Kidney epithelial cell (primary cell): Measurements from ENCODE around the gene RNASE11. TPM values are rescaled to one million over a fixed set of nuclear protein-coding genes. Genes with fewer than 3 reads are reported as not detected.
"Not testable (repeated sequence)": the region's sequence is repeated elsewhere in the genome, so short reads cannot be mapped to it uniquely, and the experiment has no call there.

Source experiments
- DNase-seq: peaks from one replicate; pipeline ENCODE4 v3.0.0-alpha.2; 2010; ENCODE audit warnings: low read depth
- H3K27me3 ChIP-seq: 2 replicates; pipeline ENCODE4 v1.6.0; 2011; ENCODE audit warnings: low read length; ENCODE audit not compliant: control insufficient read depth, insufficient read depth
- H3K36me3 ChIP-seq: 2 replicates; pipeline ENCODE4 v1.5.1; 2011; ENCODE audit warnings: low read length; ENCODE audit not compliant: control insufficient read depth, insufficient read depth
- H3K4me3 ChIP-seq: 2 replicates; pipeline ENCODE4 v1.5.1; 2011; ENCODE audit warnings: low read depth, mild to moderate bottlenecking, control low read depth, low read length
- CTCF ChIP-seq: IDR thresholded peaks from 2 replicates; pipeline ENCODE4 v1.5.1; 2011; ENCODE audit warnings: mild to moderate bottlenecking, moderate library complexity, low read length, control low read depth, inconsistent platforms; ENCODE audit not compliant: insufficient read depth, poor library complexity, severe bottlenecking
- total RNA-seq: library from RNA; depleted of rRNA; stranded (reverse); fragments of >200 nt; gene quantifications from 2 replicates; pipeline ENCODE4 v1.2.3, GENCODE V29; 2015

The RNASE11 gene
- total RNA-seq, 1 donor from 2014 or later: not detected

GRCh38 chr14:20606190-20606901, 18.5 kb upstream of the RNASE11 start:
- peak; percentile 64 for TF ChIP-seq CTCF
- Histone ChIP-seq H3K36me3 (no peaks in the 10 kb centered on the region), H3K27me3 (no peaks in the 10 kb centered on the region), H3K4me3 (no peak overlapping the region)
- no peak for DNase-seq

DNA sequence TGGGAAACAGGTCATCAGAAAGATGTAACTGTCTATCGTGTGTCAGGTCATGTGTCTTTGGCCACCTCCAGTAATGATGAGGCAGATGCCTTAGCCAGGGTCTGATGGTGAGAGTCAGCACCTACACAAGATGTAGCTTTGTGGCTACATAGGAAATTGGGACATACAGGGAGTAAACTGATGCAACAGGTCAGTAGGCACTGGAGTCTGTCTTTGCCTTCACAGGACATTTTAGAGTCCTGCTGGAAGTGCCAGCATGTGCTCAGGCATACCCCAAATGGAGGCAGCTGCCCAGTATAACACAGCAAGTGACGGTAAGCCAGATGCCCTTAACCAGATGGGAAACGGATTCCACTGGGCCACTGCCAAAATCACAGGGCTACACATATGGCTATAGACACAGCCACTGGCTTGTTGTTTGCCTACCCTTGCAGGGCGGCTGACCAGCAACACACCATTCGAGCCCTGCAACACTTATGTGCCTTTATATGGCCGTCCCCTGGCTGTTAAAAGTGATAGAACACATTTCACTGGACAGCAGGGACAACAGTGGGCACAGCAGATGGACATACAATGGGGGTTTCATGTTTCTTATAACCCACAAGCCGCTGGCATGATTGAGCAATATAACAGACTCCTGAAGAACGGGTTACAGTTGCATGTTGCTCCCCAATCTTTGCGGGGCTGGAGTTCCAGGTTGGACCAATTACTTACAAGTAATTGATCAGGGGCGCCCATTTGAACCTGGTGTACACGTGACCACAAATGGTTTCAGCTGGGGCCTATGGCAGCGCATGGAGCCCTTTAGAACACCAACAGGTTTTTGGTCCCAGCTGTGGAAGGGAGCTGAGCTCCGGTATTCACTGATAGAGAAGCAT, 16.3 kb upstream of the RNASE11 start:
- Histone ChIP-seq H3K27me3 (no peaks in the 10 kb centered on the region), H3K4me3 (no peak overlapping the region), H3K36me3 (no peaks in the 10 kb centered on the region)
- DNase-seq: no peak
- no peak for TF ChIP-seq CTCF

- TF ChIP-seq CTCF: no peak
- Histone ChIP-seq H3K4me3 (no peak overlapping the region), H3K36me3 (no peaks in the 10 kb centered on the region), H3K27me3 (no peaks in the 10 kb centered on the region)
- no peak for DNase-seq
Observed at GRCh38 chr14:20602583-20602982, 14.8 kb upstream of the RNASE11 start.

GRCh38 chr14:20601522-20601921, 13.7 kb upstream of the RNASE11 start:
- H3K27me3 ChIP-seq: no peaks in the 10 kb centered on the region
- H3K4me3 ChIP-seq: no peak overlapping the region
- no peak for DNase-seq
- TF ChIP-seq CTCF: no peak
- H3K36me3 ChIP-seq: no peaks in the 10 kb centered on the region

GRCh38 chr14:20597108-20597507, 9.3 kb upstream of the RNASE11 start:
- H3K36me3 ChIP-seq: no peaks in the 10 kb centered on the region
- H3K4me3 ChIP-seq: no peak overlapping the region
- no peak for TF ChIP-seq CTCF
- no peak for DNase-seq
- no peaks in the 10 kb centered on the region for H3K27me3 ChIP-seq

DNA sequence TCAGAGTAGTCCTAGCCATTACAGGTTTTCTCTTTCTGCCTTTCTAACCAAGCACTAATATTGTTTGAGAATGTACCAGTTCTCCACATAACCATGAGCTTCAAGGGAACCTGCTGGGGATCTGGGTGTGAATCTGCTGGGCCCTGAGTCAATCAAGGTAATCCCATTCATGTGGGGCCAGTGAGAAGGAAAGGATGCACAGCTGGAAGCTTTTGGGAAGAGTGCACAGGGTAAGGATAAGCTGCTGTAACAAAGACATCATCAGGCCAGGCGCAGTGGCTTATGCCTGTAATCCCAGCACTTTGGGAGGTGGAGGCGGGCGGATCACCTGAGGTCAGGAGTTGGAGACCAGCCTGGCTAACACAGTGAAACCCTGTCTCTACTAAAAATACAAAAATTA, 7.9 kb upstream of the RNASE11 start:
- not testable (repeated sequence) for H3K4me3 ChIP-seq, DNase-seq

More for the DNA sequence above, 7.9 kb upstream of the RNASE11 start:
- H3K36me3 ChIP-seq, H3K27me3 ChIP-seq: not testable (repeated sequence)
